Inflammatory macrophage treated with lipopolysaccharide for 1 hour (primary cell): Measurements from ENCODE around the gene PLXNB1.
"Not testable (repeated sequence)": the region's sequence is repeated elsewhere in the genome, so short reads cannot be mapped to it uniquely, and the experiment has no call there.

Experiments
- DNase-seq, 2 donors: peaks; one replicate each; pipeline ENCODE4 v3.0.0-alpha.2; 2020 to 2022

Gene PLXNB1

GRCh38 chr3:48429960-48430707 is at the start of gene PLXNB1:
Gene PLXNB1, minus strand, starts transcription at chr3:48430086. Its CDS starts 5,475 bp downstream, at chr3:48424611.
- DNase-seq = no peak

GRCh38 chr3:48478626-48479555 is 49.0 kb upstream of the PLXNB1 start:
- no peak for DNase-seq

- DNase-seq = no peak
Observed at GRCh38 chr3:48477959-48478520, 48.2 kb upstream of the PLXNB1 start.

GRCh38 chr3:48476426-48477053 is 46.7 kb upstream of the PLXNB1 start:
- DNase-seq = no peak

GRCh38 chr3:48475188-48475587 is 45.3 kb upstream of the PLXNB1 start:
- no peak for DNase-seq

GRCh38 chr3:48474619-48475018 is 44.7 kb upstream of the PLXNB1 start:
- DNase-seq = no peak

GRCh38 chr3:48474031-48474430 is 44.1 kb upstream of the PLXNB1 start:
- not testable (repeated sequence) for DNase-seq

- DNase-seq = no peak
Observed at GRCh38 chr3:48473617-48473952, 43.7 kb upstream of the PLXNB1 start.

GRCh38 chr3:48472923-48473616 is 43.2 kb upstream of the PLXNB1 start:
- DNase-seq = peak; percentile 98 to 99

- no peak for DNase-seq
Observed at GRCh38 chr3:48472673-48472922, 42.7 kb upstream of the PLXNB1 start.

- DNase-seq = no peak
Observed at GRCh38 chr3:48470286-48470685, 40.4 kb upstream of the PLXNB1 start.

GRCh38 chr3:48469046-48469915 is 39.4 kb upstream of the PLXNB1 start:
- no peak for DNase-seq

- DNase-seq = no peak
Observed at GRCh38 chr3:48468329-48468731, 38.4 kb upstream of the PLXNB1 start.

GRCh38 chr3:48467473-48468267 is 37.8 kb upstream of the PLXNB1 start:
- no peak for DNase-seq

- no peak for DNase-seq
Observed at GRCh38 chr3:48467110-48467454, 37.2 kb upstream of the PLXNB1 start.

- peak in 1 of 2 donors; percentile 12 for DNase-seq
Observed at GRCh38 chr3:48466386-48467109, 36.7 kb upstream of the PLXNB1 start.

GRCh38 chr3:48465531-48466378 is 35.9 kb upstream of the PLXNB1 start:
- DNase-seq = peak; percentile 98 to 99

GRCh38 chr3:48465237-48465530 is 35.3 kb upstream of the PLXNB1 start:
- DNase-seq = no peak

- no peak for DNase-seq
Observed at GRCh38 chr3:48464713-48465221, 34.9 kb upstream of the PLXNB1 start.
